Caco-2 (cell line): ENCODE measurements around the gene CERS6. TPM values are rescaled to one million over a fixed set of nuclear protein-coding genes. Genes with fewer than 3 reads are reported as not detected.

ENCODE experiments used
- BruUV-seq: library from RNA; stranded (reverse); fragments of 400-500 nt; replicated peaks from 2 replicates; lab custom pipeline; 2021; lab: Mats Ljungman, UMichigan
- CTCF ChIA-PET: fragments of 300-600 bp; sonication (Branson Sonifier 250); formaldehyde crosslinking; loops from one replicate; lab custom pipeline; 2022; ENCODE audit warnings: antibody characterized with exemption; lab: Charles Lee
- POLR2A ChIA-PET: fragments of 300-600 bp; sonication (Branson Sonifier 250); formaldehyde crosslinking; loops from one replicate; lab custom pipeline; 2022; ENCODE audit warnings: antibody characterized with exemption; lab: Charles Lee
- DNase-seq, 2 experiments: peaks; one replicate each; pipeline versions ENCODE4 v3.0.0 to v3.0.0-alpha.2; 2020 to 2022
- H3K27me3 ChIP-seq: replicated peaks from 2 replicates; pipeline ENCODE4 v1.6.0; 2011; ENCODE audit warnings: low read length; ENCODE audit not compliant: control insufficient read depth, insufficient read depth
- H3K36me3 ChIP-seq: 2 replicates; pipeline ENCODE4 v1.5.1; 2011; ENCODE audit warnings: low read length; ENCODE audit not compliant: control insufficient read depth, insufficient read depth
- H3K4me1 ChIP-seq: fragments of 250-450 bp; sonication (Bioruptor Pico); 2 replicates; pipeline ENCODE4 v1.5.1; 2020; ENCODE audit warnings: mild to moderate bottlenecking
- H3K4me3 ChIP-seq: 2 replicates; pipeline ENCODE4 v1.5.1; 2011; ENCODE audit warnings: low read depth, mild to moderate bottlenecking, control low read depth, low read length
- H3K9me3 ChIP-seq: fragments of 250-450 bp; sonication (Bioruptor Pico); 2 replicates; pipeline ENCODE4 v1.5.1; 2020; ENCODE audit warnings: mild to moderate bottlenecking, moderate library complexity
- H3K27ac Mint-ChIP-seq: one replicate; pipeline ENCODE4 v1.8.0; 2022; ENCODE audit warnings: mixed read lengths; ENCODE audit not compliant: unreplicated experiment
- H3K27me3 Mint-ChIP-seq: one replicate; pipeline ENCODE4 v1.8.0; 2022; ENCODE audit warnings: mixed read lengths; ENCODE audit not compliant: insufficient read depth, unreplicated experiment
- H3K36me3 Mint-ChIP-seq: one replicate; pipeline ENCODE4 v1.8.0; 2022; ENCODE audit warnings: mild to moderate bottlenecking, mixed read lengths; ENCODE audit not compliant: insufficient read depth, unreplicated experiment
- H3K4me1 Mint-ChIP-seq: one replicate; pipeline ENCODE4 v1.8.0; 2022; ENCODE audit warnings: low read depth, mixed read lengths; ENCODE audit not compliant: unreplicated experiment
- H3K4me3 Mint-ChIP-seq: one replicate; pipeline ENCODE4 v1.8.0; 2022; ENCODE audit warnings: mild to moderate bottlenecking, moderate library complexity, mixed read lengths; ENCODE audit not compliant: unreplicated experiment
- H3K9me3 Mint-ChIP-seq: one replicate; pipeline ENCODE4 v1.8.0; 2022; ENCODE audit warnings: mixed read lengths; ENCODE audit not compliant: unreplicated experiment
- intact Hi-C: fragments of 100-400 bp; cut with micrococcal nuclease; formaldehyde crosslinking; loops from one replicate; pipeline ENCODE4 v1.10.0; 2022; ENCODE audit not compliant: unreplicated experiment
- total RNA-seq: library from RNA; stranded (reverse); gene quantifications from 2 replicates; pipeline ENCODE4 v1.2.3, GENCODE V29; 2022
- TF ChIP-seq, protein P1 (sequence below), 2 experiments: fragments of 200-600 bp in 1 of 2; IDR thresholded peaks; 1 replicate in 1 of 2; 2 replicates in 1 of 2; pipeline versions ENCODE4 v1.5.1 to v1.8.0; 2011 to 2022; ENCODE audit warnings: antibody characterized with exemption in 1 of 2, control low read depth in 1 of 2, inconsistent platforms in 1 of 2, low read depth in 1 of 2, low read length in 1 of 2, mild to moderate bottlenecking in 1 of 2, moderate library complexity in 1 of 2; ENCODE audit not compliant: insufficient read depth in 1 of 2, severe bottlenecking in 1 of 2, unreplicated experiment in 1 of 2

CERS6 gene
- total RNA-seq, 1 experiment from 2014 or later = 32.7 TPM

DNA sequence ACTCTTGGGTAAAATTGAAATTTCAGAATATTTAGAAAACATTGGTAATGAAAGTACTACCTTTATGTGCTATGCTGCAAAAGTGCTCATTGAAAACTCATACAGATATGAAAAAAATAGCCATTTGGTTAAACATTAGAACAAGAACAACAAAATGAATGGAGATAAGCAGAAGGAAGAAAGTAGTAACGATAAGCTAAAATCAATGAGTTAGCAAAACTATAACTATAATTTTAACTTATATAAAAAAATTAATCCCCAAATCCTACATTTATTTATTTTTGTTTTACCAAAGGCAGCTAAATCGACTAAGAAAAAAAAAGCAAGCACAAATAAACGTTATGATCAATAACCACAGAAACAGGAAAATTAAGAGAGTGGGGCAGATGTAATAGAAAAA, 99.2 kb downstream of the CERS6 start:
- Histone ChIP-seq H3K4me3 (no peak overlapping the region), H3K9me3 (no peaks in the 10 kb centered on the region), H3K27me3 (no peaks in the 10 kb centered on the region), H3K36me3 (no peaks in the 10 kb centered on the region), H3K4me1 (no peaks in the 10 kb centered on the region)
- Mint-ChIP-seq H3K4me1 (no peaks in the 10 kb centered on the region), H3K9me3 (no peaks in the 10 kb centered on the region), H3K27ac (no peak overlapping the region), H3K27me3 (no peaks in the 10 kb centered on the region), H3K36me3 (peaks cover 5% of the 10 kb centered on the region), H3K4me3 (no peak overlapping the region)
- intact Hi-C loops = no loop called here
- CTCF ChIA-PET = no interaction called here
- no TSS peak for BruUV-seq
- POLR2A ChIA-PET = no interaction called here
- DNase-seq = no peak
- TF ChIP-seq, protein P1, sequence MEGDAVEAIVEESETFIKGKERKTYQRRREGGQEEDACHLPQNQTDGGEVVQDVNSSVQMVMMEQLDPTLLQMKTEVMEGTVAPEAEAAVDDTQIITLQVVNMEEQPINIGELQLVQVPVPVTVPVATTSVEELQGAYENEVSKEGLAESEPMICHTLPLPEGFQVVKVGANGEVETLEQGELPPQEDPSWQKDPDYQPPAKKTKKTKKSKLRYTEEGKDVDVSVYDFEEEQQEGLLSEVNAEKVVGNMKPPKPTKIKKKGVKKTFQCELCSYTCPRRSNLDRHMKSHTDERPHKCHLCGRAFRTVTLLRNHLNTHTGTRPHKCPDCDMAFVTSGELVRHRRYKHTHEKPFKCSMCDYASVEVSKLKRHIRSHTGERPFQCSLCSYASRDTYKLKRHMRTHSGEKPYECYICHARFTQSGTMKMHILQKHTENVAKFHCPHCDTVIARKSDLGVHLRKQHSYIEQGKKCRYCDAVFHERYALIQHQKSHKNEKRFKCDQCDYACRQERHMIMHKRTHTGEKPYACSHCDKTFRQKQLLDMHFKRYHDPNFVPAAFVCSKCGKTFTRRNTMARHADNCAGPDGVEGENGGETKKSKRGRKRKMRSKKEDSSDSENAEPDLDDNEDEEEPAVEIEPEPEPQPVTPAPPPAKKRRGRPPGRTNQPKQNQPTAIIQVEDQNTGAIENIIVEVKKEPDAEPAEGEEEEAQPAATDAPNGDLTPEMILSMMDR (IDR thresholded peaks at IDR 0.05; ENCODE audit: insufficient read depth in 1 of 2, low read depth in 1 of 2, low read length in 1 of 2, severe bottlenecking in 1 of 2, unreplicated experiment in 1 of 2) = no peak

GRCh38 chr2:168559187-168559586, 103.1 kb downstream of the CERS6 start:
- intact Hi-C loops = no loop called here
- Histone ChIP-seq H3K36me3 (no peaks in the 10 kb centered on the region), H3K4me3 (no peak overlapping the region), H3K27me3 (no peaks in the 10 kb centered on the region), H3K4me1 (no peaks in the 10 kb centered on the region), H3K9me3 (no peaks in the 10 kb centered on the region)
- DNase-seq = no peak
- H3K36me3 Mint-ChIP-seq = peaks cover 15% of the 10 kb centered on the region
- no peaks in the 10 kb centered on the region for H3K4me1 Mint-ChIP-seq
- POLR2A ChIA-PET = no interaction called here
- BruUV-seq = no TSS peak
- CTCF ChIA-PET = no interaction called here
- H3K4me3 Mint-ChIP-seq = no peak overlapping the region
- H3K9me3 Mint-ChIP-seq = no peaks in the 10 kb centered on the region
- H3K27me3 Mint-ChIP-seq = no peaks in the 10 kb centered on the region
- TF ChIP-seq, protein P1 (IDR thresholded peaks at IDR 0.05; ENCODE audit: insufficient read depth in 1 of 2, low read depth in 1 of 2, low read length in 1 of 2, severe bottlenecking in 1 of 2, unreplicated experiment in 1 of 2) = no peak
- H3K27ac Mint-ChIP-seq = no peak overlapping the region

DNA sequence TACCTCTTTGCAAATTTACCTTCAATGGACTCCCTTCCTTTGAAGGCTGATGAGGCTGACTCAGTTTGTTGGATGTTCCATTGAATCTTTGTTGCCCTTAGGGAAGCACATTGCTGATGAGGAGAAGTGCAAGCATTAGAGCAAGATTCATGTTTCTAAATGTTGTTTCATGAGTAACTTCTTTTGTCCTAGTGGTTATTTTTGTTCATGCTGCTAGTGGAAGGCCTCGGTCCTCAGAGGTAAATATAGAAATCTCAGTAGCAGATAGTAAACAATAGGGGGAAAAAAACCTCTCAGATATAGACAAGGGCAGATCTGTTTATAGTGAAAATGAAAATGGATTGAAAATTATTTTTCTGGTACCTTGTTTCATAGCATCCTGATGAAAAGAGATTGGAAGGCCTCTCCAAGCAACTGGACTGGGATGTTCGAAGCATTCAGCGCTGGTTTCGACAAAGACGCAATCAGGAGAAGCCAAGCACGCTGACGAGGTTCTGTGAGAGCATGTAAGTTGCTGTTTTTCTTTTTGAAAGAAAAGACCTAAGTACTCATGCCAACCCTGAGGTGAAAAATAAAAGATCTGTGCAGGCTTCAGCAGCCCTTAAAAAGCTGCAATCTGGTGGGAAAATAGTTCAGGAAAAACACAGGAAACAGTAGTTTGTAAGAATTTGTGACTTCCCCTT, 104.9 kb downstream of the CERS6 start:
- intact Hi-C loops = no loop called here
- Histone ChIP-seq H3K27me3 (no peaks in the 10 kb centered on the region), H3K4me3 (no peak overlapping the region), H3K9me3 (no peaks in the 10 kb centered on the region), H3K4me1 (no peaks in the 10 kb centered on the region), H3K36me3 (no peaks in the 10 kb centered on the region)
- no peaks in the 10 kb centered on the region for H3K27me3 Mint-ChIP-seq
- ChIA-PET POLR2A (no interaction called here), CTCF (no interaction called here)
- H3K36me3 Mint-ChIP-seq = peaks cover 15% of the 10 kb centered on the region
- H3K4me3 Mint-ChIP-seq = no peak overlapping the region
- H3K9me3 Mint-ChIP-seq = no peaks in the 10 kb centered on the region
- DNase-seq = no peak
- no peak overlapping the region for H3K27ac Mint-ChIP-seq
- H3K4me1 Mint-ChIP-seq = peaks cover 7% of the 10 kb centered on the region
- TF ChIP-seq, protein P1 (IDR thresholded peaks at IDR 0.05; ENCODE audit: insufficient read depth in 1 of 2, low read depth in 1 of 2, low read length in 1 of 2, severe bottlenecking in 1 of 2, unreplicated experiment in 1 of 2) = no peak
- no TSS peak for BruUV-seq
